Activated CD4-positive, CD25-positive, alpha-beta regulatory T cell treated with anti-CD3 and anti-CD28 coated beads, Interleukin-2, amount 50 U/mL, for 24 hours (primary cell): ENCODE data around the gene USP54.
A peak's percentile ranks its signal among the peaks of the same experiment; 100 is the strongest.
"Not testable (repeated sequence)": the region's sequence is repeated elsewhere in the genome, so short reads cannot be mapped to it uniquely, and the experiment has no call there.

Source experiments
- ATAC-seq, 2 donors: fragments of 150-1000 bp; cut with Tn5 transposase; one replicate each; pipeline ENCODE4 v1.10.0; 2021; ENCODE audit warnings: mild to moderate bottlenecking in 1 of 2, moderate library complexity in 1 of 2

The USP54 gene

DNA sequence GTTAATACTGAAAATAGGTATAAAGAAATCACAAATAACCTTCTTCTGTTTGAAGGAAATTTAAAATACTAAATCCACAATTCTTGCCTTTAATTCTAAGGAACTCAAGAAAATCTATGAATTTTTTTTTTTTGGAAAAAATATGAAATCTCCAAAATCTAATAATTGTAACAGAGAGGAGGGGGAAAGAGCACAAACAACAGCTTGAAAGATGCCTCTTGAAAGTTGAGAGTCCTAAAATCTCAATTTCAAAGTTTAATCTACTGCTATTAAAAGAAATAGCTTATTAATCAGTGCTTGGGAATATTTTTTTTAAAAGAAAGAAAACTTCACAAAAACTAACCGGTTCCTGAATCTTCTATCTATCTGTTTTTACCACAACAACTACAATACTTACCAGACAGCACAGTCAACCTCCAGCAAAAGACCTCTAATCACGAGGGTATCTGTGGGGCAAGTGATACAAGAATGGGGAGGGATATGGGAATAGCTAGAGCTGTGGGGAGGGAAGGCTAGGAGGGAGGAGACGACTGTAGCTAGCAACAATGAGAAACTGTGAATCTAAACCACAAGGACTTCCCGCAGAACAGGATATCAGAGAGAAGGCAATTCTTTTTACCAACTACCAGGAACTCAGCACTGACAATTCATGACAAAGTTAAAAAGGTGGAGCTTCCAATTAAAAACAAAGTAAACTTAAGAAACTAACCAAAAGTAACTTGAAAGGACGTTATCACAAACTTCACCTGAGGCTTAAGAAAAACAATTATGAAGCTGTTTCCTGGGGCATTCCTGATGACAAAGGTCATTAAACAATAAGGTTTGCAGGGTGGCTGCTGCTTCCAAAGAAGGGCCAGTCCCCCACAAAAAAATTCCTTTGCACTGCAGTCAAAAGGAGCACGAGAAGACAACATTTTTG, at the start of gene USP54:
TSS of gene USP54 (minus strand) at position 462 of the 919 bp plus-strand sequence. CDS start 15,684 bp downstream, outside the sequence.
- ATAC-seq = no peak

GRCh38 chr10:73639286-73639685, 48.1 kb upstream of the USP54 start:
- ATAC-seq = no peak

DNA sequence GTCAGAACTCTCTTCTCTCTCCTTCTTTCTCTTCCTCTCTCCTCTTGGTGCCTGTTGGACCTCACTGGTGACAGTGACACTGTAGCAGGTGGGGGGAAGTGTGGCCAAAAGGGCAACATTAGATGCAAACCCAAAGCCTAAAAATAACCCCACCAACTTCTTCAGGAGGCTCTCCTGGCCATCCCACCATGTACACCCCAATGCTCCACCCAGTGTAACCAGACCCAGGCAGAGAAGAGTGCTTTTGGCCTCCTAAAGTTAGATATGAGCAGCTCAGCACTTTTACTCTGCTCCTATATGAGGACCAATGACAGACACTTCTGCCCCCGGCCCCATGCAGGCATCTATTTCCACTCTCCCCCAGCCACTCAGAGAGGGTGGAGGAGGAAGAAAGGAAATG, 44.6 kb upstream of the USP54 start:
- no peak for ATAC-seq

DNA sequence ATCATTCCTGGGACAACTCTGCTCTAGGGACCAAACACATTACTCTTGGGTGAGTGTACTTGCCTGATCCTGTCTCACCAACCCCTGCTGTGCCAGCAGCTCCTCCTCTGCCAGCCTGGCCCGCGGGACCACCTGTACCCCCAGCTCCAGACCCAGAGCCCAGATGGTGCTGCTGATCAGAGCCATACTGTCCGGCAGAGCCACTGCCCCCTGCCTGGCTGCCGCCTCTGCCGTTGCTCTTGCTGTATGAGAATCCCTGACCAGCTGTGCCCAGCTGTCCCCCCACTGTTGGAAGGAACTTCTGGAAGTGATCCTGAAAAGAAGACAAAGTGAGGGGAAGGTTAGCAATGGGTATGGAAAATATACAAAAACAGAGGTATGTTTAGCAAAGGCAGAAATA, 43.3 kb upstream of the USP54 start:
- no peak for ATAC-seq

- ATAC-seq = no peak
These were observed 38.0 kb upstream of the USP54 start for GRCh38 chr10:73629165-73629564.

DNA sequence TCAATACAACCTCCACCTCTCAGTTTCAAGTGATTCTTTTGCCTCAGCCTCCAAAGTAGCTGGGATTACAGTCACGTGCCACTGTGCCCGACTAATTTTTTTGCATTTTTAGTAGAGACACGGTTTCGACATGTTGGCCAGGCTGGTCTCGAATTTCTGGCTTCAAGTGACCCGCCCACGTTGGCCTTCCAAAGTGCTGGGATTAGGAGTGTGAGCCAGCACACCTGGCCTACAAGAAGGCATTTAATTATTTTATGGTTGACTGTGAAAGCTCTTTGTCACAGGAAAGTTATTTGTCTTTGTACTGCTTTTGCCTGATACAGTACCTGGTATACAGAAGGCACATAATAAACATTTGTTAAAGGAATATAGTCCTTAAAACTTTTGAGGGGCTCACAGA, 37.3 kb upstream of the USP54 start:
- ATAC-seq = no peak

GRCh38 chr10:73627300-73627699, 36.2 kb upstream of the USP54 start:
- ATAC-seq = no peak

DNA sequence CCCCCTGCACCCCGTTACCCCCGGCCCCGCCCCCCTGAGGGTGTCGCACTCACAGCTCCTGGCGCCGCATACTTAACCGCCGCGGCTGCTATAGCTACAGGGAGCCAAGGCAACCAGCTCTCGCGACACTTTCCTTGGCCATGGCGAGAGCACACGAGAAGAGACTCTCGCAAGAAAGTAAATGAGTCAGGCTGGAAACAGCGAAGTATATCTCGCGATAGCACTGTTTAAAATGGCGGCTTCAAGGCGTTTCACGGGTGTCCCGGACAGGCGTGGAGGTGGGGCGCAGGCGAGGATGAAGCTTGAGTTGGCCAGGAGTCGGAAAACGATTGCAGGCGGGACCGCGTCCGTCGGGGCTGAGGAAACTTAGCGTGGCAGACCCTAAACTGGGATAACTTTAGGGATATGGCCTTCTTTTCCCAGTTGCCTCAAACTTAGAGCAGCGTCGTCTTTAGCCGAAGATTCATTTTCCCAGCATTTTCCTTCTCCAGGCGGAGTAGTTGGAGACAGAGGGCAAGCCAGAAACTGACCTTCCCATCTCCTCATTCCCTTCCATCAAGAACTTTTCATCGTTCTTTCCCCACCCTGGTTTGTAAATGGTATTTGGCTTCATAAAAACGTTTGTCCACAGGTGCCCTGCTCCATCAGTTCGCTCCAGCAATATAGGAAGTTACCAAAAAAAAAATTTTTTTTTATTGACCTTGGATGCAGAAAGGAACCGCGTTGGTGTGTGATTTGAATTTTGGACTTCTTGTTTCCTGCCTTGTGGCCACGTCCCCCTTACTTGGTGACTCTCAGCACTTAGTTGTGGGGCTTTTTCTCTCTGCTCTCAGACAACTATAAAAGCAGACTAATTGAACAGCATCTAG, 35.0 kb upstream of the USP54 start:
- peak; percentile 99 for ATAC-seq

DNA sequence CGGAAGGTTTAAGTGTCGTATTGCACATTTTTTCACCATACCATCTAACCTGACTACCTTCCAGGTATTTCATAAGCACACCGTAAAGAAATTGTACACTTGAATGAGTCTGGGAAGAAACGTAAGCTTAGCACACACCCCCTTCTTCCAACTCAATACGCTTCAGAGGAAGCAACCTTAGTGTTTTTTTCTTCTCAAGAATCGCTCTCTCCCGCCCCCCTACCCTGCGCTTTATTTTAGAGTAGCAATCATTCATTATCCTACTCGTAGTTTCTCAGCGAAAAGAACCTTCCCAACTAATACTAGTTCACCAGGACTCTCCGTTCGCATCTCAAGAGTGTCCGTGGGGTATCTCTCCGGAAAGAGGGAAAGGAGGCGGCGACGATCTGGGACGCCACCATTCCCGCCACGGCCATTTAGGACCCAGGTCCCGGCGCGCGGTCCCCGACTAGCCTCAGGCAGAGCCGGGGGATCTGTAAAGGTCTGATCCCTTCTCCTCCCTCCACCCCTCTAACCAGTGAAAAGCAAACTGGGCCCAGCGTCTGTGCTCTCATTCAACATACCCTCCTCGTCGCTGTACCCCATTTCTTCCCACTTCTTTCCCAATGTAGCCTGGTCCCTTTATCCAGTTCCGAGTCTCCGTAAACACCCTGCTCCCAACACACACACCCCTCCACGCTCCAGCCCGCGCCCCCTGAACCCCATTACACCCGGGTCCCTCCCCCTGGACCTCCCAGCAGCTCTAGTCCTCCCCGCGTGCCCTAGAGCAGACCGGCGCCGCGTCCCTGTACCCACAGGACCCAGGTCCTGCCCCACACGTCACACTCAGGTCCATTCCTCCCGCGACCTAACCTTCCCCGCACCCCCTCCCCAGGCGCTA, 34.1 kb upstream of the USP54 start:
- peak; percentile 50 to 57 for ATAC-seq

- no peak for ATAC-seq
These were observed 31.9 kb upstream of the USP54 start for GRCh38 chr10:73623056-73623455.

GRCh38 chr10:73620974-73621373, 29.8 kb upstream of the USP54 start:
- not testable (repeated sequence) for ATAC-seq

GRCh38 chr10:73617143-73617542, 26.0 kb upstream of the USP54 start:
- not testable (repeated sequence) for ATAC-seq

DNA sequence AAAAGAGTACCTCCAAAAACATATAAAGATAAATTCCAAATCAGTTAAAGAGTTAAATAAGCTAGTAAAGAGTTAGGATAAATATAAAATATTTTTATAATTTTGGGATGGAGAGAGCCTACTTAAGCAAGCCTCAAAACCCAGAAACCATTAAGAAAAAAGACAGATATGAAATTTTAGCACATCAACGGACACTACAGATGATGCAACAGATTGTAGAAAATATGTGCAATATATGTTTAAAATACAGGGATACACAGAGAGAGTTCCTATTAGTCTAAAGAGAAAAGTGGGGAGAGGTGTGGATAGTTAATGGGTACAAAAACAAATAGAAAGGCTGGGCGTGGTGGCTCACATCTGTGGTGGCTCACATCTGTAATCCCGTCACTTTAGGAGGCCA, 23.6 kb upstream of the USP54 start:
- no peak for ATAC-seq

DNA sequence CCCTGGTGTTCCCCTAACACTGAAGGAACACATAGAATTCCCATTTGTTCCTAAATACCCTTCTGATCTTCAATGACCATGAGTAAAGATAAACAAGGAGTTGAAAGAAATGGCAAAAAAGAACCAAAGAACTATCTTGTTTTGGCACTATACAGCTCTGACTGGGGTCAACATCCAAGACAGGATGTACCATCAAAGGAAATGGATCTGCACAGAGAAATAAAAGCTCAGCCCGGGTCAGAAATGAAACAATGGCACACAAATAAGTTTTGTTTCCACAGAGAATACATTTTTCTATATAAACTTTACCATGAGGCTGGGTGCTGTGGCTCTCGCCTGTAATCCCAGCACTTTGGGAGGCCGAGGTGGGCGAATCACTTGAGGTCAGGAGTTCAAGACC, 18.0 kb upstream of the USP54 start:
- no peak for ATAC-seq

GRCh38 chr10:73601486-73601921, 10.4 kb upstream of the USP54 start:
- no peak for ATAC-seq

GRCh38 chr10:73597346-73597745, 6.2 kb upstream of the USP54 start:
- ATAC-seq = no peak

DNA sequence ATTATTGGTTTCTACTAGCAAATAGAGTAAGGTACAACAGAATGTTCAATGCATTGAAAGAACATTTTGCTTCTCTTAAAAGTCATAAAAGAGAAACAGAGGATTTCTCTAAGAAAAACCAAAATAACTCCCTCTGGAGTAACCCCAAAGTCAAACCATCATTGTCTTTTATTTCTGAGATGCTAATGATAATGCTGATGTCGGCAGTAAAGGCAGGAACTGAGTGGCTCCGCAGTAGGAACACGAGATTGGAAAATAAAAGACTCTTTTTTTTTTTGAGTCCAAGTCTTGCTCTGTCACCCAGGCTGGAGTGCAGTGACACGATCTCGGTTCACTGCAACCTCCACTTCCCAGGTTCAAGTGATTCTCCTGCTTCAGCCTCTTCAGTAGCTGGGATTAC, 2.7 kb upstream of the USP54 start:
- no peak for ATAC-seq

- ATAC-seq = no peak
These were observed 2.0 kb upstream of the USP54 start for GRCh38 chr10:73593110-73593509.

DNA sequence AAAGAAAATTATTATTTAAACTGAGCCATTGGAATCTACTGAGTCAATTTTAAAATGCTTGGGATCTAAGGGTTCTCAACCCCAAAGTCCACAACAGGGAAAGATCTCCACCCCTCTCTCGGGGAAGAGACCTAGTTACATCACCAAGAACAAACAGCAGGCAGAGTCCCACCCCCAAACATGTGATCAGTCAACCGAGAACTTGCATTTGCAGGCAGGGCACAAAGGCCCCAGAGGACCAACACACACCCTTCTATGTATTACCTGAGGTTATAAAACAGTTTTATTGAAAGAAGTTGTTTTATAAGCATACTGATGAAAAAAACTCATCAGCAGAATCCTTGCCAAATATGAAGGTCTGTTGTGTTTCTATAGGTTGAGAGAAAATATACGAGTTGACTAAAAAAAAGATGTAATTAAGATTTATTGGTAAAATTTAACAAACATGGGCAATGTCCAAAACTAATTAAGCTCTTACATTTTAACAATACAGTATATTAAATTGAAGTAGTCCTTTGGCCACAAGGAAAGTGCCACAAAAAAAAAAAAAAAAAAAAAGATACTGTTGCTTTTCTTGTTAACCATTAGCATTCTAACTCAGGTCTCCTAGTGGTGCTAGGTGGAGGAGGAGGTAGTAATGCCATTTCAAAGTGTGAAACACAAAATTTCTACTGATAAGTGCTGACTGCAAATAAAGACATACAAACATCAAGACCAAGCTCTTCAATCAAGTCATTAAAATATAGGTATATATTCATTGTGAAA, 975 bp upstream of the USP54 start:
- no peak for ATAC-seq

GRCh38 chr10:73589563-73590126, 1.5 kb downstream of the USP54 start:
- ATAC-seq = no peak

- ATAC-seq = no peak
These were observed 2.5 kb downstream of the USP54 start for GRCh38 chr10:73588656-73589055.
